AG04450 (cell line): ENCODE results near the gene MLXIPL. TPM values are rescaled to one million over a fixed set of nuclear protein-coding genes. Genes with fewer than 3 reads are reported as not detected.
A peak's percentile ranks its signal among the peaks of the same experiment; 100 is the strongest.

Experiments used
- CTCF ChIA-PET: fragments of 300-600, 350-600 bp; formaldehyde crosslinking; extraction: SDS; loops from one replicate; lab custom pipeline; 2022; ENCODE audit warnings: antibody characterized with exemption, inconsistent platforms; lab: Charles Lee
- POLR2A ChIA-PET: fragments of 350-600 bp; formaldehyde crosslinking; extraction: SDS; loops from one replicate; lab custom pipeline; 2021; ENCODE audit warnings: antibody characterized with exemption, inconsistent platforms; lab: Yijun Ruan, JAX
- DNase-seq: peaks from one replicate; pipeline ENCODE4 v3.0.0-alpha.2; 2011; ENCODE audit warnings: low read depth, low spot score
- H3K27ac ChIP-seq: one replicate; pipeline ENCODE4 v1.5.1; 2012; ENCODE audit warnings: low read depth, low read length, control low read depth
- H3K27me3 ChIP-seq: one replicate; pipeline ENCODE4 v1.6.0; 2012; ENCODE audit warnings: low read length; ENCODE audit not compliant: control insufficient read depth, insufficient read depth
- H3K4me3 ChIP-seq: 2 replicates; pipeline ENCODE4 v1.5.1; 2011; ENCODE audit warnings: mild to moderate bottlenecking, low read depth, low read length, control low read depth
- H3K9me3 ChIP-seq: 2 replicates; pipeline ENCODE4 v1.5.1; 2012; ENCODE audit warnings: low read length; ENCODE audit not compliant: control insufficient read depth, insufficient read depth
- polyA minus RNA-seq: library from RNA; depleted of rRNA, polyadenylated mRNA; stranded (reverse); fragments of >200 nt; gene quantifications from 2 replicates; pipeline ENCODE4 v1.2.3, GENCODE V29; 2011; rRNA and poly(A)+ RNA removed
- polyA plus RNA-seq: library from polyadenylated mRNA; depleted of rRNA; stranded (reverse); fragments of >200 nt; gene quantifications from 2 replicates; pipeline ENCODE4 v1.2.3, GENCODE V29; 2011; rRNA removed
- TF ChIP-seq, protein P1 (sequence below): IDR thresholded peaks from 2 replicates; pipeline ENCODE4 v1.5.1; 2011; ENCODE audit warnings: low read depth, low read length, control low read depth, inconsistent platforms

Gene MLXIPL, protein sequence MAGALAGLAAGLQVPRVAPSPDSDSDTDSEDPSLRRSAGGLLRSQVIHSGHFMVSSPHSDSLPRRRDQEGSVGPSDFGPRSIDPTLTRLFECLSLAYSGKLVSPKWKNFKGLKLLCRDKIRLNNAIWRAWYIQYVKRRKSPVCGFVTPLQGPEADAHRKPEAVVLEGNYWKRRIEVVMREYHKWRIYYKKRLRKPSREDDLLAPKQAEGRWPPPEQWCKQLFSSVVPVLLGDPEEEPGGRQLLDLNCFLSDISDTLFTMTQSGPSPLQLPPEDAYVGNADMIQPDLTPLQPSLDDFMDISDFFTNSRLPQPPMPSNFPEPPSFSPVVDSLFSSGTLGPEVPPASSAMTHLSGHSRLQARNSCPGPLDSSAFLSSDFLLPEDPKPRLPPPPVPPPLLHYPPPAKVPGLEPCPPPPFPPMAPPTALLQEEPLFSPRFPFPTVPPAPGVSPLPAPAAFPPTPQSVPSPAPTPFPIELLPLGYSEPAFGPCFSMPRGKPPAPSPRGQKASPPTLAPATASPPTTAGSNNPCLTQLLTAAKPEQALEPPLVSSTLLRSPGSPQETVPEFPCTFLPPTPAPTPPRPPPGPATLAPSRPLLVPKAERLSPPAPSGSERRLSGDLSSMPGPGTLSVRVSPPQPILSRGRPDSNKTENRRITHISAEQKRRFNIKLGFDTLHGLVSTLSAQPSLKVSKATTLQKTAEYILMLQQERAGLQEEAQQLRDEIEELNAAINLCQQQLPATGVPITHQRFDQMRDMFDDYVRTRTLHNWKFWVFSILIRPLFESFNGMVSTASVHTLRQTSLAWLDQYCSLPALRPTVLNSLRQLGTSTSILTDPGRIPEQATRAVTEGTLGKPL
- polyA plus RNA-seq, result not detected in 2 replicates
- polyA minus RNA-seq, result not detected in 2 replicates

- H3K27ac ChIP-seq, result no peak within 1 kb of the TSS
- H3K9me3 ChIP-seq, result no peaks in the 10 kb centered on the region
- no peak for DNase-seq
- ChIA-PET POLR2A (no interaction called here), CTCF (no interaction called here)
- H3K4me3 ChIP-seq, result peak within 1 kb of the TSS; percentile 29; the same call in 1 of the 2 replicates
- H3K27me3 ChIP-seq, result peaks cover 54% of the 10 kb centered on the region
- TF ChIP-seq, protein P1, sequence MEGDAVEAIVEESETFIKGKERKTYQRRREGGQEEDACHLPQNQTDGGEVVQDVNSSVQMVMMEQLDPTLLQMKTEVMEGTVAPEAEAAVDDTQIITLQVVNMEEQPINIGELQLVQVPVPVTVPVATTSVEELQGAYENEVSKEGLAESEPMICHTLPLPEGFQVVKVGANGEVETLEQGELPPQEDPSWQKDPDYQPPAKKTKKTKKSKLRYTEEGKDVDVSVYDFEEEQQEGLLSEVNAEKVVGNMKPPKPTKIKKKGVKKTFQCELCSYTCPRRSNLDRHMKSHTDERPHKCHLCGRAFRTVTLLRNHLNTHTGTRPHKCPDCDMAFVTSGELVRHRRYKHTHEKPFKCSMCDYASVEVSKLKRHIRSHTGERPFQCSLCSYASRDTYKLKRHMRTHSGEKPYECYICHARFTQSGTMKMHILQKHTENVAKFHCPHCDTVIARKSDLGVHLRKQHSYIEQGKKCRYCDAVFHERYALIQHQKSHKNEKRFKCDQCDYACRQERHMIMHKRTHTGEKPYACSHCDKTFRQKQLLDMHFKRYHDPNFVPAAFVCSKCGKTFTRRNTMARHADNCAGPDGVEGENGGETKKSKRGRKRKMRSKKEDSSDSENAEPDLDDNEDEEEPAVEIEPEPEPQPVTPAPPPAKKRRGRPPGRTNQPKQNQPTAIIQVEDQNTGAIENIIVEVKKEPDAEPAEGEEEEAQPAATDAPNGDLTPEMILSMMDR, result no peak
These were observed at the start of gene MLXIPL for GRCh38 chr7:73623798-73624668. MLXIPL (minus strand) TSS chr7:73624522; CDS start chr7:73624492, 30 bp downstream.

DNA sequence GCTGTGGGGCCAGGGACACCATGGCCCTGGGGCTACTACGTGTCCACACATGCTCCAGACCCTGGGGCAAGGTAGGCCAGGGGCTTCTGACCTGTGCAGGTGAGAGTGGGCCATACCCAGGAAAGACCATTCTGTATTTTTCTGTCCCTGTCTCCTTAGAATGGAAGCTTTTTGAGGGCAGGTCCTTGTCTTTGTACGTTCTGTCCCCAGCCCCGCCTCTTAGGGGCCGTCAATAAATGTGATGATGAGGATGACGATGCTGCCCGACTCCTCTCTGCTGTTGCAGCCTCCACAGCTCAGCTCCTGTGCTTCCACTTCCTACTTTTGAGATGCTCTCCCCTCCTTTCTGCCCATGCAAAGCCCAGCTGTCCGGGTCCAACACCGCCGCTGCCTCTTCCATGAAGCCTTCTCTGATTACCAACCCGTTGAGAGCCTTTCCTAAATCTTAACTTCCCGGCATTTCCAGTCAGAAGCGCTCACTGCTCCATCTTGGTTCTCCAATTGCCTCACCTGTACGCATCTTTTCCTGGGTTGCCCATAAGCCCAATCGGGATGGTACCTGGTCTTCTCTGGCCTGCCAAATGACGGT, 47.6 kb upstream of the MLXIPL start:
- H3K4me3 ChIP-seq, result no peak overlapping the region
- no peak for DNase-seq
- H3K27me3 ChIP-seq, result no peaks in the 10 kb centered on the region
- TF ChIP-seq, protein P1, result no peak
- H3K9me3 ChIP-seq, result no peaks in the 10 kb centered on the region
- POLR2A ChIA-PET, result interaction anchor here (0.5 kb wide), 1 partner anchor 82 kb away, joined by 4 read pairs; no protein-coding TSS in a partner anchor
- CTCF ChIA-PET, result interaction anchor here (1.5 kb wide), 1 partner anchor 65 kb away, joined by 3 read pairs; no protein-coding TSS in a partner anchor
- no peak overlapping the region for H3K27ac ChIP-seq

DNA sequence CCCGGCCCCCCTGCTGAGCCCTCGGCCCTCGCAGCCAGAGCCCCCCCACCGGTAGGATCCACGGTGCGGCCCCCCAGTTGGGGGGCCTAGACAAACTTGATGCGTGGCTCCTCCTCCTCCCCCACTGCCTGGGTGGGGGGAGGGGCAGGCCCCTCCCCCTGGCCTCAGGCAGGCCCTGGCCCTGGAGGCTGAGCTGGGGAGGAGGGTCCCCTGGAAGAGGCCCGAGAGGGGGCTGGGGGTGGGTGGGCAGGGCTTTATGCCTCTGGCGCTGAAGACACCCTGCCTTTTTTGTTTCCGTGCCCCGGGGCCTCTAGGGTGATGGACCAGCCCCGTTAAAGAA, 47.0 kb upstream of the MLXIPL start:
- Histone ChIP-seq H3K27ac (no peak overlapping the region), H3K27me3 (no peaks in the 10 kb centered on the region), H3K4me3 (no peak overlapping the region), H3K9me3 (no peaks in the 10 kb centered on the region)
- TF ChIP-seq, protein P1, result no peak
- ChIA-PET POLR2A (no interaction called here), CTCF (no interaction called here)
- no peak for DNase-seq

DNA sequence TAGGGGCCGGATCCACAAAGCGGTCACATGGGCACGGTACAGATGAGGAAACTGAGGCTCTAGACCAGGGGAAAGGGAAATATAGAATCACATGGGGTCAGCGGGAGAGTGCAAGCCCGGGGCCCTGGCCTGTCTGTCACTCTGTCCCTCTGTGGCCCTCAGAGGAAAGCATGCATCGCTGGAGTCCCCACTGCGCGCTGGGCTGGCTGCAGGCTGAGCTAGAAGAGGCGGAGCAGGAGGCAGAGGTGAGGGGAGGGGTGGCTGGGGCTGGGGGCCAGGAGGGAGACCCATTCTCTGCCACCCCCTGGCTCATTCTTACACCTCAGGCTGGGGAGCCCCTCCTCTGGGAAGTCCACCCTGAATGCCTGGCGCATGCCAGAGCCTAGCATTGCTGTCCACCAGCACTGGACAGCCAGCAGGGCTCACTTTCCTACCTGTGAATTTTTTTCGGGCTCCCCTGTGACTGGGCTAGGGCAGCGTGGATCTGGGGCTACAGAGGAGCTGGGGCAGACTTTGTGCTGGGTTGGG, 45.6 kb upstream of the MLXIPL start:
- ChIA-PET CTCF (interaction anchor here (0.7 kb wide), 1 partner anchor 40 kb away, joined by 3 read pairs; no protein-coding TSS in a partner anchor), POLR2A (interaction anchor here (0.7 kb wide), 1 partner anchor 64 kb away, joined by 3 read pairs; no protein-coding TSS in a partner anchor)
- Histone ChIP-seq H3K9me3 (no peaks in the 10 kb centered on the region), H3K27ac (no peak overlapping the region), H3K27me3 (peaks cover 3% of the 10 kb centered on the region), H3K4me3 (no peak overlapping the region)
- TF ChIP-seq, protein P1, result no peak
- no peak for DNase-seq
